22Rv1 (cell line): ENCODE data around the gene RNF32.
"Not testable (repeated sequence)": the region's sequence is repeated elsewhere in the genome, so short reads cannot be mapped to it uniquely, and the experiment has no call there.

Source experiments
- H3K27ac ChIP-seq: fragments of 450-650 bp; 2 replicates; pipeline ENCODE4 v1.5.1; 2017
- ZFX ChIP-seq: fragments of 450-650 bp; IDR thresholded peaks from 2 replicates; pipeline ENCODE4 v1.6.1; 2017; ENCODE audit warnings: antibody characterized with exemption, borderline replicate concordance
- TF ChIP-seq, protein P1 (sequence below): fragments of 450-650 bp; IDR thresholded peaks from 2 replicates; pipeline ENCODE4 v1.5.1; 2017; ENCODE audit warnings: mild to moderate bottlenecking

RNF32 gene

GRCh38 chr7:156616269-156617202, 24.0 kb upstream of the RNF32 start:
- H3K27ac ChIP-seq = no peak overlapping the region
- TF ChIP-seq ZFX = no peak
- TF ChIP-seq, protein P1, sequence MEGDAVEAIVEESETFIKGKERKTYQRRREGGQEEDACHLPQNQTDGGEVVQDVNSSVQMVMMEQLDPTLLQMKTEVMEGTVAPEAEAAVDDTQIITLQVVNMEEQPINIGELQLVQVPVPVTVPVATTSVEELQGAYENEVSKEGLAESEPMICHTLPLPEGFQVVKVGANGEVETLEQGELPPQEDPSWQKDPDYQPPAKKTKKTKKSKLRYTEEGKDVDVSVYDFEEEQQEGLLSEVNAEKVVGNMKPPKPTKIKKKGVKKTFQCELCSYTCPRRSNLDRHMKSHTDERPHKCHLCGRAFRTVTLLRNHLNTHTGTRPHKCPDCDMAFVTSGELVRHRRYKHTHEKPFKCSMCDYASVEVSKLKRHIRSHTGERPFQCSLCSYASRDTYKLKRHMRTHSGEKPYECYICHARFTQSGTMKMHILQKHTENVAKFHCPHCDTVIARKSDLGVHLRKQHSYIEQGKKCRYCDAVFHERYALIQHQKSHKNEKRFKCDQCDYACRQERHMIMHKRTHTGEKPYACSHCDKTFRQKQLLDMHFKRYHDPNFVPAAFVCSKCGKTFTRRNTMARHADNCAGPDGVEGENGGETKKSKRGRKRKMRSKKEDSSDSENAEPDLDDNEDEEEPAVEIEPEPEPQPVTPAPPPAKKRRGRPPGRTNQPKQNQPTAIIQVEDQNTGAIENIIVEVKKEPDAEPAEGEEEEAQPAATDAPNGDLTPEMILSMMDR = no peak

- H3K27ac ChIP-seq = no peak overlapping the region
- TF ChIP-seq, protein P1 = no peak
- TF ChIP-seq ZFX = no peak
Observed at GRCh38 chr7:156617215-156617614, 23.4 kb upstream of the RNF32 start.

DNA sequence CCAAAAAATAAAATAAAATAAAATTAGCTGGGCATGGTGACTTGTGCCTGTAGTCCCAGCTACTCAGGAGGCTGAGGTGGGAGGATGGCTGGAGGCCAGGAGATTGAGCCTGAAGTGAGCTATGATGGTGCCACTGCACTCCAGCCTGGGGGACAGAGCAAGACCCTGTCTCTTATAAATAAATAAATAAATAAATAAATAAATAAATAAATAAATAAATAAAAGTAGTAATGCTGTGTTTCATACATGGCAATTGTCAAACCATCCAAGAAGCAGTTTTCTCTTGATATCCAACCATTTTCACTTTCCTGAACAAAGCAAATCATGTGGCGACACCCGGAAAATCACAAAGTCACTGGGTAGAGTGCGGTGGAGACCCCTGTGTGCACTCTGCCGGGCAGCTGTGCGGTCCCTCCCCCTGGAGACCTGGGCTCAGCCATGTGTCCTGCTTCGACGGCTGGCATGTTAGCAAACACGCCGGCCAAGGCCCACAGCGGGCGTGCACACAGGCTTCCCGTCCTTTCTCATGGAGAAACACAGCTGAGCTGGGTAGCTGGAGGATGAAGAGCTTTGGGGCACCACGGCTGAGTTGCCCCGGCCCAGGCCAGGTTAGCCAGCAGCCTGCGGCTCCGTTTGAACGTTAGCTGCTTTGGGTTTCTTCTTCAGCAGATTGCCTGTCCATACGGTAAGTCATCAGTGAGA, 22.3 kb upstream of the RNF32 start:
- TF ChIP-seq ZFX = no peak
- TF ChIP-seq, protein P1 = no peak
- no peak overlapping the region for H3K27ac ChIP-seq

DNA sequence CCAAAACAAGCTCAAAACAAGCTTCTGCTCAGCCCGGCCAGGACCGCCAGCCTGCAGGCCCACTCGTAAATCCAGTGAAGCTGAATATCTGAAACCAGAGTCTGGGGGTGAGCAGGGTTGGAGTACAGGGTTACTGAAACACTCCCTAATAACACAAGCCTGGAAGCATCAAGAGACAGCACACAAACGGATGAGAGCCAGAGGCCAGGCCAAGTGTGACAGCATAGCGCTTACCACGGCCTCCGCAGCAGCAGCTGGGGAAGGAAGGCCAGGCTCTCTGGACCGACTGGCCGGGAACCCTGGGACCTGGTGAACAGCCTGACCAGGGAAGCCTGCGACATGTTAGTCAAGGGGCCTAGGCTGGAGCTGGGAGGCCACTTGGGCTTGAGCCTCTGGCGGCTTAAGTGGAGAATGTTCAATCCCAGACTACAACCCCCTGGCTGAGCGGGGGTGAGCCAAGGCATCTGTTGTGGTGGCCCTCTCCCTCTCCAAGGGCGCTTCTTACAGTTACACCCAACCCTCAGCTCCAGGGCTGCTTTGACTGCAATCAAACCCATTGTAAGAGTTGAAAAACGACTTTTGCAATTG, 21.7 kb upstream of the RNF32 start:
- no peak overlapping the region for H3K27ac ChIP-seq
- no peak for TF ChIP-seq ZFX
- TF ChIP-seq, protein P1 = no peak

- H3K27ac ChIP-seq = not testable (repeated sequence)
Observed at GRCh38 chr7:156619488-156620290, 20.9 kb upstream of the RNF32 start.

- TF ChIP-seq, protein P1 = no peak
- TF ChIP-seq ZFX = no peak
- no peak overlapping the region for H3K27ac ChIP-seq
Observed at GRCh38 chr7:156620291-156620675, 20.3 kb upstream of the RNF32 start.

DNA sequence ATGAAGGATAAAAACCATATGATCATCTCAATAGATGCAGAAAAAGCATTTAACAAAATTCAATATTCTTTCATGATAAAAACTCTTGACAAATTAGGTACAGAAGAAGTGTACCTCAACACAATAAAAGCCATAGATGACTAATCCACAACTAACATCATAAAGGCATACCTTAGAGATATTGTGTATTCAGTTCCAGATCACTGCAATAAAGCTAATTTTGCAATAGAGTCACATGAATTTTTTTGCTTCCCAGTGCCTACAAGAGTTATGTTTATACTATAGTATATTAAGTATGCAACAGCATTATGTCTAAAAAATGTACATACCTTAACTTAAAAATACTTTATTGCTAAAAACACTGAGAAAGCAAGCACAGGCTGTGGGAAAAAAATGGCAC, 18.9 kb upstream of the RNF32 start:
- TF ChIP-seq ZFX = no peak
- TF ChIP-seq, protein P1 = no peak
- no peak overlapping the region for H3K27ac ChIP-seq
